Neural cell (in vitro differentiated cells): Measurements from ENCODE around the gene TF.

Source experiments
- CTCF ChIP-seq: fragments of 450-650 bp; IDR thresholded peaks from 2 replicates; pipeline ENCODE4 v1.5.1; 2014; ENCODE audit warnings: antibody characterized with exemption, mild to moderate bottlenecking, moderate library complexity; ENCODE audit not compliant: poor library complexity, severe bottlenecking
- EZH2 ChIP-seq: fragments of 200-600, 300-800 bp; shearing (Covaris generic), sonication (generic); IDR thresholded peaks from 2 replicates; pipeline ENCODE4 v1.6.1; 2014; ENCODE audit warnings: antibody characterized with exemption, low read length, borderline replicate concordance, mild to moderate bottlenecking; ENCODE audit not compliant: insufficient read depth, poor library complexity, severe bottlenecking
- SMC3 ChIP-seq: fragments of 450-650 bp; conservative IDR thresholded peaks from 2 replicates; pipeline ENCODE4 v1.6.1; 2014; ENCODE audit warnings: antibody characterized with exemption, mild to moderate bottlenecking, moderate library complexity; ENCODE audit not compliant: poor library complexity

GRCh38 chr3:133842158-133842557 lies 96.0 kb downstream of the TF start:
- TF ChIP-seq CTCF = no peak
- no peak for TF ChIP-seq EZH2
- TF ChIP-seq SMC3 = no peak
